A673 (cell line): Measurements from ENCODE around the gene SSR4. TPM values are rescaled to one million over a fixed set of nuclear protein-coding genes. Genes with fewer than 3 reads are reported as not detected.

Experiments
- BruUV-seq: library from RNA; stranded (reverse); fragments of 400-500 nt; replicated peaks from 2 replicates; lab custom pipeline; 2021; lab: Mats Ljungman, UMichigan
- CTCF ChIA-PET: fragments of 300-600 bp; sonication (Branson Sonifier 250); formaldehyde crosslinking; loops from one replicate; lab custom pipeline; 2022; ENCODE audit warnings: antibody characterized with exemption; lab: Charles Lee
- POLR2A ChIA-PET: fragments of 300-600 bp; sonication (Branson Sonifier 250); formaldehyde crosslinking; loops from one replicate; lab custom pipeline; 2022; ENCODE audit warnings: antibody characterized with exemption; ENCODE audit not compliant: low non-redundant PET; lab: Charles Lee
- DNase-seq: peaks from one replicate; pipeline ENCODE4 v3.0.0-alpha.2; 2015; ENCODE audit warnings: low spot score
- H3K27ac ChIP-seq: fragments of 200-600 bp; sonication (generic); 2 replicates; pipeline ENCODE4 v1.5.1; 2016; ENCODE audit warnings: mixed run types, low read depth, mild to moderate bottlenecking, mixed read lengths, antibody characterized with exemption, low read length; ENCODE audit not compliant: poor library complexity, severe bottlenecking
- H3K27me3 ChIP-seq: fragments of 200-600 bp; sonication (generic); replicated peaks from 2 replicates; pipeline ENCODE4 v1.6.1; 2017; ENCODE audit warnings: mixed run types, low read depth, mild to moderate bottlenecking, mixed read lengths, antibody characterized with exemption, low read length; ENCODE audit not compliant: insufficient read depth, poor library complexity
- H3K36me3 ChIP-seq: fragments of 200-600 bp; sonication (generic); 2 replicates; pipeline ENCODE4 v1.6.1; 2016; ENCODE audit warnings: mixed run types, mild to moderate bottlenecking, mixed read lengths, antibody characterized with exemption, low read length; ENCODE audit not compliant: insufficient read depth, poor library complexity, severe bottlenecking
- H3K4me1 ChIP-seq: fragments of 200-600 bp; sonication (generic); 2 replicates; pipeline ENCODE4 v1.6.1; 2017; ENCODE audit warnings: mixed run types, mild to moderate bottlenecking, mixed read lengths, antibody characterized with exemption, low read length; ENCODE audit not compliant: insufficient read depth, poor library complexity, severe bottlenecking
- H3K4me3 ChIP-seq: fragments of 200-600 bp; sonication (generic); 2 replicates; pipeline ENCODE4 v1.5.1; 2016; ENCODE audit warnings: low read depth, mixed run types, mild to moderate bottlenecking, mixed read lengths, low read length; ENCODE audit not compliant: poor library complexity, severe bottlenecking
- H3K9me3 ChIP-seq: fragments of 200-600 bp; sonication (generic); 2 replicates; pipeline ENCODE4 v1.6.1; 2016; ENCODE audit warnings: mixed run types, low read depth, mild to moderate bottlenecking, mixed read lengths, antibody characterized with exemption, low read length; ENCODE audit not compliant: poor library complexity, severe bottlenecking
- EZH2 ChIP-seq: fragments of 200-600 bp; sonication (generic); IDR thresholded peaks from 2 replicates; pipeline ENCODE4 v1.6.1; 2017; ENCODE audit warnings: borderline replicate concordance, low read depth, mild to moderate bottlenecking, mixed read lengths, antibody characterized with exemption, low read length; ENCODE audit not compliant: poor library complexity, severe bottlenecking
- intact Hi-C: fragments of 100-400 bp; cut with micrococcal nuclease; formaldehyde crosslinking; loops from one replicate; pipeline ENCODE4 v1.10.0; 2022; ENCODE audit not compliant: unreplicated experiment
- total RNA-seq: library from RNA; stranded (reverse); gene quantifications from 2 replicates; pipeline ENCODE4 v1.2.3, GENCODE V29; 2021
- TF ChIP-seq, protein P1 (sequence below): fragments of 300-800, 200-600 bp; sonication (generic); conservative IDR thresholded peaks from 2 replicates; pipeline ENCODE4 v1.5.1; 2017; ENCODE audit warnings: low read depth, mild to moderate bottlenecking, antibody characterized with exemption, low read length, moderate library complexity, mixed read lengths

The SSR4 gene
- total RNA-seq, 1 experiment from 2014 or later: 214 TPM

DNA sequence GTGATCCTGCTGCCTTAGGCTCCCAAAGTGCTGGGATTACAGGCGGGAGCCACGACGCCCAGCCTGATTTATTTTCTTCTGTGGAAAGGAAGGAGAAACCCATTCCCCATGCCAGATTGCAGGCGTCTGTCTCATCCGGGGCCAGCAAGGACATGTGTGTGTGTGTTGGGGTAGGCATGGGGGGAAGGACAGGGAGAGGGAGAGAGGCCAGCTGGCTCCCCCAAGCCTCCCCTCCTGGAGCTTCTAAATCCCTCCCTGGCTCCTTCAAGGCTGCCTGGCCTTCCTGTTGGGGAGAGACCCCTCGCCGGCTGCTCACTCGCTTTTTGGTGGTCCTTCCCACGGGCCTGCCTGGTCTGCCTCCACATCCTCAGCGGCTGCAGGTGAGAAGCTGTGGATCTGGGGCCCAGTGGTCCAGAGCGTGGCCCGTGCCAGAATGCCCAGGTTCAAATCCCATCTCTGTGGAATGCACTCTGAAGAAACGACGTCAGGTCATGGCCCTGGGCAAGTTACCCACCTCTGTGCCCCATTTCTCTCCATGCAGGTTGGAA, 31.8 kb upstream of the SSR4 start:
- TF ChIP-seq EZH2: no peak
- TF ChIP-seq, protein P1, sequence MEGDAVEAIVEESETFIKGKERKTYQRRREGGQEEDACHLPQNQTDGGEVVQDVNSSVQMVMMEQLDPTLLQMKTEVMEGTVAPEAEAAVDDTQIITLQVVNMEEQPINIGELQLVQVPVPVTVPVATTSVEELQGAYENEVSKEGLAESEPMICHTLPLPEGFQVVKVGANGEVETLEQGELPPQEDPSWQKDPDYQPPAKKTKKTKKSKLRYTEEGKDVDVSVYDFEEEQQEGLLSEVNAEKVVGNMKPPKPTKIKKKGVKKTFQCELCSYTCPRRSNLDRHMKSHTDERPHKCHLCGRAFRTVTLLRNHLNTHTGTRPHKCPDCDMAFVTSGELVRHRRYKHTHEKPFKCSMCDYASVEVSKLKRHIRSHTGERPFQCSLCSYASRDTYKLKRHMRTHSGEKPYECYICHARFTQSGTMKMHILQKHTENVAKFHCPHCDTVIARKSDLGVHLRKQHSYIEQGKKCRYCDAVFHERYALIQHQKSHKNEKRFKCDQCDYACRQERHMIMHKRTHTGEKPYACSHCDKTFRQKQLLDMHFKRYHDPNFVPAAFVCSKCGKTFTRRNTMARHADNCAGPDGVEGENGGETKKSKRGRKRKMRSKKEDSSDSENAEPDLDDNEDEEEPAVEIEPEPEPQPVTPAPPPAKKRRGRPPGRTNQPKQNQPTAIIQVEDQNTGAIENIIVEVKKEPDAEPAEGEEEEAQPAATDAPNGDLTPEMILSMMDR: no peak
- no peaks in the 10 kb centered on the region for H3K27me3 ChIP-seq
- CTCF ChIA-PET: no interaction called here
- BruUV-seq: no TSS peak
- no peak for DNase-seq
- H3K4me1 ChIP-seq: no peaks in the 10 kb centered on the region
- no peaks in the 10 kb centered on the region for H3K36me3 ChIP-seq
- no peak overlapping the region for H3K4me3 ChIP-seq
- POLR2A ChIA-PET: no interaction called here
- intact Hi-C loops: no loop called here
- H3K27ac ChIP-seq: no peak overlapping the region
- no peaks in the 10 kb centered on the region for H3K9me3 ChIP-seq

DNA sequence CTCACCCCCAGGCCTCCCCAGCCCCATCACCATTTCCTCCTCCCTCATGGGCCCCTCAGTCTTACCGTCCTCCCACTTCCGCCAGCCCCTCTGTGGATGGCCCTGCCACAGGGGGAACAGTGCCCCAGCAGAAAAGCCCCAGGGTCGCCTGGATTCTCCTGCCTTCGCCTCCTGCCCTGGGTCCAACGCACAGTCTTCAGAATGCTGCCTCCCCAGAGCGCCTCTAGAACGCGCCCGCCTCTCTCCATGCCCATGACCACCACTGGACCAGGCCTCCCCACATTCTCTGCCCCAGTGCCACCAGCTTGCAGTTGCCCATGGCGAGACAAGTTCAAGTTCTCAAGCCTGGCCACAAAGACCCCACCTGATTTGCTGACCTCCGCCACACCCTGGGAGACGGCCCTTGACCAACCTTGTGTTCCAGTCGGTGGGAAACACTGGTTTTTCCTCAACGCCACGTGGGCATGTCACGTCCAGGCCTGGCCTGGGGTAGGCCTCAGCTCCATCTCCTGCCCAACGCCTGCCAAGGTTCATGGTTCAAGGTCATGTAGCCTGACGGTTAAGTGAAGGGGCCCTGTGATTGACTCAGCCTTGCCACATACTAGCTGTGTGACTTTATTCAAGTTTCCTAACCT, 31.1 kb upstream of the SSR4 start:
- no peaks in the 10 kb centered on the region for H3K4me1 ChIP-seq
- no TSS peak for BruUV-seq
- H3K4me3 ChIP-seq: no peak overlapping the region
- H3K27ac ChIP-seq: no peak overlapping the region
- no peak for DNase-seq
- intact Hi-C loops: no loop called here
- TF ChIP-seq EZH2: no peak
- TF ChIP-seq, protein P1: no peak
- no peaks in the 10 kb centered on the region for H3K36me3 ChIP-seq
- ChIA-PET CTCF (no interaction called here), POLR2A (no interaction called here)
- H3K27me3 ChIP-seq: no peaks in the 10 kb centered on the region
- H3K9me3 ChIP-seq: no peaks in the 10 kb centered on the region

GRCh38 chrX:153763989-153764755, 30.3 kb upstream of the SSR4 start, which contains the start of gene PLXNB3:
Gene PLXNB3 (plus strand): TSS chrX:153764249. CDS start chrX:153765536, 1,287 bp downstream.
- no peaks in the 10 kb centered on the region for H3K27me3 ChIP-seq
- POLR2A ChIA-PET: no interaction called here
- TF ChIP-seq, protein P1: peak; percentile 91
- no peak for TF ChIP-seq EZH2
- BruUV-seq: no TSS peak
- CTCF ChIA-PET: no interaction called here
- no peaks in the 10 kb centered on the region for H3K36me3 ChIP-seq
- H3K9me3 ChIP-seq: no peaks in the 10 kb centered on the region
- intact Hi-C loops: loop anchor here (1.0 kb wide), 1 partner anchor 183 kb away; no protein-coding TSS in a partner anchor
- H3K4me1 ChIP-seq: no peaks in the 10 kb centered on the region
- no peak within 1 kb of the TSS for H3K4me3 ChIP-seq
- DNase-seq: peak; percentile 71
- no peak within 1 kb of the TSS for H3K27ac ChIP-seq
